GM23338 (cell line): ENCODE data around the gene IL12B. TPM values are rescaled to one million over a fixed set of nuclear protein-coding genes. Genes with fewer than 3 reads are reported as not detected.

Source experiments
- ATAC-seq: fragments of 200-7000 bp; cut with Tn5 transposase; 3 replicates; pipeline ENCODE4 v1.9.1; 2020
- DNase-seq: peaks from one replicate; pipeline ENCODE4 v3.0.0-alpha.2; 2015; ENCODE audit warnings: low spot score
- H2AFZ ChIP-seq: fragments of 200-600 bp; sonication (generic); 2 replicates; pipeline ENCODE4 v1.8.0; 2016; ENCODE audit warnings: antibody characterized with exemption, mild to moderate bottlenecking, moderate library complexity
- H3F3A ChIP-seq: fragments of 200-600 bp; sonication (generic); replicated peaks from 2 replicates; pipeline ENCODE4 v1.8.0; 2017; ENCODE audit warnings: antibody characterized with exemption, mixed run types, low read depth
- H3K27ac ChIP-seq: fragments of 200-600 bp; sonication (generic); 2 replicates; pipeline ENCODE4 v1.6.1; 2016; ENCODE audit warnings: low read depth
- H3K27me3 ChIP-seq: fragments of 200-600 bp; sonication (generic); 2 replicates; pipeline ENCODE4 v1.8.0; 2016; ENCODE audit warnings: mild to moderate bottlenecking, mixed run types, moderate library complexity; ENCODE audit not compliant: insufficient read depth
- H3K36me3 ChIP-seq: fragments of 200-600 bp; sonication (generic); 2 replicates; pipeline ENCODE4 v1.8.0; 2016; ENCODE audit warnings: mild to moderate bottlenecking; ENCODE audit not compliant: insufficient read depth
- H3K4me1 ChIP-seq: fragments of 200-600 bp; sonication (generic); 2 replicates; pipeline ENCODE4 v1.8.0; 2016; ENCODE audit warnings: mild to moderate bottlenecking, moderate library complexity; ENCODE audit not compliant: insufficient read depth
- H3K4me2 ChIP-seq: fragments of 200-600 bp; sonication (generic); 2 replicates; pipeline ENCODE4 v1.7.1; 2017; ENCODE audit warnings: mixed run types
- H3K4me3 ChIP-seq: fragments of 200-600 bp; sonication (generic); 2 replicates; pipeline ENCODE4 v1.6.1; 2016; ENCODE audit warnings: mixed run types
- H3K79me2 ChIP-seq: fragments of 200-600 bp; sonication (generic); replicated peaks from 2 replicates; pipeline ENCODE4 v1.8.0; 2017; ENCODE audit warnings: mild to moderate bottlenecking; ENCODE audit not compliant: insufficient read depth
- H3K9me2 ChIP-seq: fragments of 200-600 bp; sonication (generic); 2 replicates; pipeline ENCODE4 v1.8.0; 2017; ENCODE audit not compliant: insufficient read depth
- H4K20me1 ChIP-seq: fragments of 200-600 bp; sonication (generic); replicated peaks from 2 replicates; pipeline ENCODE4 v1.8.0; 2017; ENCODE audit warnings: mild to moderate bottlenecking; ENCODE audit not compliant: insufficient read depth
- H3K27ac Mint-ChIP-seq: 2 replicates; pipeline ENCODE4 v1.8.0; 2020; ENCODE audit warnings: inconsistent platforms, mild to moderate bottlenecking, moderate library complexity, mixed read lengths
- H3K27me3 Mint-ChIP-seq: 3 replicates; pipeline ENCODE4 v1.8.0; 2022; ENCODE audit warnings: low read depth, mild to moderate bottlenecking, moderate library complexity, mixed read lengths, inconsistent platforms; ENCODE audit not compliant: insufficient read depth, poor library complexity
- H3K36me3 Mint-ChIP-seq: 3 replicates; pipeline ENCODE4 v1.8.0; 2021; ENCODE audit warnings: low read depth, mild to moderate bottlenecking, inconsistent platforms, moderate library complexity, mixed read lengths
- H3K4me1 Mint-ChIP-seq: 3 replicates; pipeline ENCODE4 v1.8.0; 2020; ENCODE audit warnings: mild to moderate bottlenecking, inconsistent platforms, mixed read lengths
- H3K4me3 Mint-ChIP-seq: 3 replicates; pipeline ENCODE4 v1.8.0; 2021; ENCODE audit warnings: moderate library complexity, mild to moderate bottlenecking, inconsistent platforms, mixed read lengths
- H3K9me3 Mint-ChIP-seq: 3 replicates; pipeline ENCODE4 v1.8.0; 2020; ENCODE audit warnings: moderate library complexity, mild to moderate bottlenecking, inconsistent platforms, mixed read lengths
- JUNB ChIP-seq: IDR thresholded peaks from one replicate; pipeline ENCODE4 v1.6.1; 2016; ENCODE audit warnings: antibody characterized with exemption; ENCODE audit not compliant: unreplicated experiment
- ZNF331 ChIP-seq: fragments of 250-450 bp; sonication (Bioruptor Pico); IDR thresholded peaks from 2 replicates; pipeline ENCODE4 v1.5.0; 2020; ENCODE audit warnings: low read depth, mild to moderate bottlenecking, moderate library complexity
- polyA plus RNA-seq: library from polyadenylated mRNA; unstranded; fragments of >200 nt; fragmentation: Nextera tagmentation; extraction: Ambion mirVana; gene quantifications from 2 replicates; pipeline ENCODE4 v1.2.1, GENCODE V29; 2016
- total RNA-seq: library from RNA; depleted of rRNA; stranded (reverse); fragments of >200 nt; shearing (Covaris generic); gene quantifications from 2 replicates; pipeline ENCODE4 v1.2.3, GENCODE V29; 2014
- TF ChIP-seq, protein P1 (sequence below): fragments of 250-450 bp; sonication (Bioruptor Pico); IDR thresholded peaks from 2 replicates; pipeline ENCODE4 v1.5.0; 2020; ENCODE audit warnings: mild to moderate bottlenecking, moderate library complexity

The IL12B gene
- total and polyA plus RNA-seq, 2 experiments from 2014 or later: not detected

DNA sequence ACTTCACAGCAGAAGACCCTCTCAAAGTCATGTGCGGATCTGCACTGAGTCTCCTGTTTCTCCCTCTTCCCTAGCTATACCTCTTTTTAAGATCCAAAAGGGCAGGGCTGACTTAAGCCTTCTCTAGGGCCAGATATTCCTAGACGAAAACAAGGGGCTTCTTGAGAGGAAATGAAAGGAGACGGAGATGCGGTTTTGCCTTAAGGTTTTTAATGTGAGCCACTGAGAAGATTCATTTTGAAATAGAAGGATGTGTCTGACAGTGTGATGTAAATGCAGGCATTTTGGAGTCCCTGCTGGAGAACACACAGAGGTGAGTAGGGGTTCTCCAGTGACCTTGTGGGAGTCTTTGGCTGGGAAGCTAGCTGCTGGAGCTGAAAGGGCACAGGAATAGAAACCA, 15.6 kb upstream of the IL12B start (continued):
- TF ChIP-seq, protein P1, sequence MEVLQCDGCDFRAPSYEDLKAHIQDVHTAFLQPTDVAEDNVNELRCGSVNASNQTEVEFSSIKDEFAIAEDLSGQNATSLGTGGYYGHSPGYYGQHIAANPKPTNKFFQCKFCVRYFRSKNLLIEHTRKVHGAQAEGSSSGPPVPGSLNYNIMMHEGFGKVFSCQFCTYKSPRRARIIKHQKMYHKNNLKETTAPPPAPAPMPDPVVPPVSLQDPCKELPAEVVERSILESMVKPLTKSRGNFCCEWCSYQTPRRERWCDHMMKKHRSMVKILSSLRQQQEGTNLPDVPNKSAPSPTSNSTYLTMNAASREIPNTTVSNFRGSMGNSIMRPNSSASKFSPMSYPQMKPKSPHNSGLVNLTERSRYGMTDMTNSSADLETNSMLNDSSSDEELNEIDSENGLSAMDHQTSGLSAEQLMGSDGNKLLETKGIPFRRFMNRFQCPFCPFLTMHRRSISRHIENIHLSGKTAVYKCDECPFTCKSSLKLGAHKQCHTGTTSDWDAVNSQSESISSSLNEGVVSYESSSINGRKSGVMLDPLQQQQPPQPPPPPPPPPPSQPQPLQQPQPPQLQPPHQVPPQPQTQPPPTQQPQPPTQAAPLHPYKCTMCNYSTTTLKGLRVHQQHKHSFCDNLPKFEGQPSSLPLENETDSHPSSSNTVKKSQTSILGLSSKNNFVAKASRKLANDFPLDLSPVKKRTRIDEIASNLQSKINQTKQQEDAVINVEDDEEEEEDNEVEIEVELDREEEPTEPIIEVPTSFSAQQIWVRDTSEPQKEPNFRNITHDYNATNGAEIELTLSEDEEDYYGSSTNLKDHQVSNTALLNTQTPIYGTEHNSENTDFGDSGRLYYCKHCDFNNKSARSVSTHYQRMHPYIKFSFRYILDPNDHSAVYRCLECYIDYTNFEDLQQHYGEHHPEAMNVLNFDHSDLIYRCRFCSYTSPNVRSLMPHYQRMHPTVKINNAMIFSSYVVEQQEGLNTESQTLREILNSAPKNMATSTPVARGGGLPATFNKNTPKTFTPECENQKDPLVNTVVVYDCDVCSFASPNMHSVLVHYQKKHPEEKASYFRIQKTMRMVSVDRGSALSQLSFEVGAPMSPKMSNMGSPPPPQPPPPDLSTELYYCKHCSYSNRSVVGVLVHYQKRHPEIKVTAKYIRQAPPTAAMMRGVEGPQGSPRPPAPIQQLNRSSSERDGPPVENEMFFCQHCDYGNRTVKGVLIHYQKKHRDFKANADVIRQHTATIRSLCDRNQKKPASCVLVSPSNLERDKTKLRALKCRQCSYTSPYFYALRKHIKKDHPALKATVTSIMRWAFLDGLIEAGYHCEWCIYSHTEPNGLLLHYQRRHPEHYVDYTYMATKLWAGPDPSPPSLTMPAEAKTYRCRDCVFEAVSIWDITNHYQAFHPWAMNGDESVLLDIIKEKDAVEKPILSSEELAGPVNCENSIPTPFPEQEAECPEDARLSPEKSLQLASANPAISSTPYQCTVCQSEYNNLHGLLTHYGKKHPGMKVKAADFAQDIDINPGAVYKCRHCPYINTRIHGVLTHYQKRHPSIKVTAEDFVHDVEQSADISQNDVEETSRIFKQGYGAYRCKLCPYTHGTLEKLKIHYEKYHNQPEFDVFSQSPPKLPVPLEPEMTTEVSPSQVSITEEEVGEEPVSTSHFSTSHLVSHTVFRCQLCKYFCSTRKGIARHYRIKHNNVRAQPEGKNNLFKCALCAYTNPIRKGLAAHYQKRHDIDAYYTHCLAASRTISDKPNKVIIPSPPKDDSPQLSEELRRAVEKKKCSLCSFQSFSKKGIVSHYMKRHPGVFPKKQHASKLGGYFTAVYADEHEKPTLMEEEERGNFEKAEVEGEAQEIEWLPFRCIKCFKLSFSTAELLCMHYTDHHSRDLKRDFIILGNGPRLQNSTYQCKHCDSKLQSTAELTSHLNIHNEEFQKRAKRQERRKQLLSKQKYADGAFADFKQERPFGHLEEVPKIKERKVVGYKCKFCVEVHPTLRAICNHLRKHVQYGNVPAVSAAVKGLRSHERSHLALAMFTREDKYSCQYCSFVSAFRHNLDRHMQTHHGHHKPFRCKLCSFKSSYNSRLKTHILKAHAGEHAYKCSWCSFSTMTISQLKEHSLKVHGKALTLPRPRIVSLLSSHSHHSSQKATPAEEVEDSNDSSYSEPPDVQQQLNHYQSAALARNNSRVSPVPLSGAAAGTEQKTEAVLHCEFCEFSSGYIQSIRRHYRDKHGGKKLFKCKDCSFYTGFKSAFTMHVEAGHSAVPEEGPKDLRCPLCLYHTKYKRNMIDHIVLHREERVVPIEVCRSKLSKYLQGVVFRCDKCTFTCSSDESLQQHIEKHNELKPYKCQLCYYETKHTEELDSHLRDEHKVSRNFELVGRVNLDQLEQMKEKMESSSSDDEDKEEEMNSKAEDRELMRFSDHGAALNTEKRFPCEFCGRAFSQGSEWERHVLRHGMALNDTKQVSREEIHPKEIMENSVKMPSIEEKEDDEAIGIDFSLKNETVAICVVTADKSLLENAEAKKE: no peak

DNA sequence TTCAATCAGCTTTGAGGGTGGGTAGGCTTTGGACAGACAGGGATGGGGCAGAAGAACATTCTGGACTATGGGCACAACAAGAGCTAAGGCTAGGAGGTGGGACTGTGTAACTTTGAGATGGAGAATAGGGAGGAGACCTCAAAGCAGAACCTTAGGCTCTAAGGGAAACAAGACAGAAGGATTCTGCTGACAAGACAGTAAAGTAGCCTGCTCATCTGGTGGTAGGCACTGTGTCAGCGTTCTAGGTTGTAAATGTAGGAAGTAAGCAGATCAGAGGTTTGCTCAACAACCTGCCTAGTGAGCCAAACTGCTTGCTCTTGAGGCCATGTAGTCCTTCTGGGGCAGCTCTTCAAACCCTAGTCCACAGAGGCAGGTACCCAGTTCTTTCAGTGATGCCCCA, 15.0 kb upstream of the IL12B start:
- Mint-ChIP-seq H3K27me3 (peaks cover 2% of the 10 kb centered on the region), H3K36me3 (no peaks in the 10 kb centered on the region), H3K4me1 (no peaks in the 10 kb centered on the region), H3K27ac (no peak overlapping the region), H3K4me3 (no peak overlapping the region), H3K9me3 (peaks cover 17% of the 10 kb centered on the region)
- Histone ChIP-seq H3K9me2 (no peaks in the 10 kb centered on the region), H2AFZ (no peak overlapping the region), H3K4me1 (no peaks in the 10 kb centered on the region), H3K27me3 (no peaks in the 10 kb centered on the region), H3K27ac (no peak overlapping the region), H3K4me3 (no peak overlapping the region), H3F3A (no peaks in the 10 kb centered on the region), H3K36me3 (no peaks in the 10 kb centered on the region), H3K79me2 (no peaks in the 10 kb centered on the region), H4K20me1 (no peaks in the 10 kb centered on the region), H3K4me2 (no peak overlapping the region)
- no peak for DNase-seq
- TF ChIP-seq JUNB (no peak), ZNF331 (CRISPR knock-in tag) (no peak)
- TF ChIP-seq, protein P1: no peak
- no peak for ATAC-seq
